NCI-H748 (cell line): ENCODE data around the gene CAPN13.

Experiments used
- DNase-seq: peaks from one replicate; lab custom pipeline; 2025; ENCODE audit not compliant: unreplicated experiment; lab: John Stamatoyannopoulos, UW

CAPN13 gene

GRCh38 chr2:30730736-30731647, 76.3 kb downstream of the CAPN13 start:
- no peak for DNase-seq

- no peak for DNase-seq
Measured at GRCh38 chr2:30729031-30729430, 78.2 kb downstream of the CAPN13 start.

GRCh38 chr2:30722936-30723725, 84.1 kb downstream of the CAPN13 start:
- DNase-seq: no peak

GRCh38 chr2:30721668-30722647, 85.3 kb downstream of the CAPN13 start:
- DNase-seq: no peak

- no peak for DNase-seq
Measured at GRCh38 chr2:30721241-30721640, 86.0 kb downstream of the CAPN13 start.

- DNase-seq: no peak
Measured at GRCh38 chr2:30717081-30717650, 90.1 kb downstream of the CAPN13 start.

- DNase-seq: no peak
Measured at GRCh38 chr2:30716123-30716900, 90.9 kb downstream of the CAPN13 start.

- no peak for DNase-seq
Measured at GRCh38 chr2:30714811-30715709, 92.2 kb downstream of the CAPN13 start.

GRCh38 chr2:30713698-30714097, 93.5 kb downstream of the CAPN13 start:
- no peak for DNase-seq

GRCh38 chr2:30711646-30712085, 95.6 kb downstream of the CAPN13 start:
- peak; percentile 76 for DNase-seq

GRCh38 chr2:30710461-30710860, 96.8 kb downstream of the CAPN13 start:
- DNase-seq: no peak

- no peak for DNase-seq
Measured at GRCh38 chr2:30710016-30710415, 97.2 kb downstream of the CAPN13 start.

GRCh38 chr2:30709516-30709915, 97.7 kb downstream of the CAPN13 start:
- no peak for DNase-seq

GRCh38 chr2:30708491-30709290, 98.6 kb downstream of the CAPN13 start:
- peak; percentile 8 for DNase-seq

- DNase-seq: no peak
Measured at GRCh38 chr2:30707304-30707903, 99.8 kb downstream of the CAPN13 start.

GRCh38 chr2:30706534-30707303, 100.5 kb downstream of the CAPN13 start:
- peak; percentile 68 for DNase-seq
